ENCODE data around the gene GPC2.
"Not testable (repeated sequence)": the region's sequence is repeated elsewhere in the genome, so short reads cannot be mapped to it uniquely, and the experiment has no call there.

The GPC2 gene

DNA sequence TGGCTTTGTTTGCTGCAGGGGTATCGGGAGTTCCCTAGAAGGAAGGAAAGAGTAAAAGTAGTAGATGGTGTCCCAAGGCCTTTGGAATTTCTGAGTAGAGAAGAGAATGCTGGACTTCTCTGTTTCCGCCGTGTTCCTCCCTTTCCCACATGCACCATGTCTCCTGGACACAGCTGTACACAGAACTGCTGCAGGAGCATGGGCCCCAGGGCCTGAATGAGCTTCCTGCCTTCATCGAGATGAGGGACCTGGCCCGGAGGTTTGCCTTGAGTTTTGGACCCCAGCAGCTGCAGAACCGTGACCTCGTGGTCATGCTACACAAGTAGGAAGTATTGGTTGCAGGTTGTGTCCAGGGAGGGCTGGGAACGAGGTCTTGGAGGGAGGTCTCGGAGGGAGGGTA is 27.3 kb upstream of the GPC2 start:
- no peak for DNase-seq (ENCODE audit: low read depth)

DNA sequence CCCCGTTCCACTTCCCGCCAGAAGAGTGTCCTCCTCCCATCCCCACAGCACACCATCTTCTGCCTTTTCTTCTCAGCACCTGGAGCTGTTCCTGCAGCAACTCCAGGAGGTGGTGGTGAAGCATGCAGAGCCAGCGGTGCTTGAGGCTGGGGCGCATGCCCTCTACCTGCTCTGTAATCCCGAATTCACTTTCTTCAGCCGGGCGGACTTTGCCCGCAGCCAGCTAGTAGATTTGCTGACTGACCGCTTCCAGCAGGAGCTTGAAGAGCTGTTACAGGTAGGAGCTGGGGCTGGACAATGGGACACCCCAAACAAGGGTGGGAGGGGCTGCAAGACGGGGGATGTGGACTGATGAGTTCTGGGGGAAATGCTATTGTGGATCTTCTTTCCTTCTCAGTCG is 23.5 kb upstream of the GPC2 start:
- no peak for DNase-seq (ENCODE audit: low read depth)

DNA sequence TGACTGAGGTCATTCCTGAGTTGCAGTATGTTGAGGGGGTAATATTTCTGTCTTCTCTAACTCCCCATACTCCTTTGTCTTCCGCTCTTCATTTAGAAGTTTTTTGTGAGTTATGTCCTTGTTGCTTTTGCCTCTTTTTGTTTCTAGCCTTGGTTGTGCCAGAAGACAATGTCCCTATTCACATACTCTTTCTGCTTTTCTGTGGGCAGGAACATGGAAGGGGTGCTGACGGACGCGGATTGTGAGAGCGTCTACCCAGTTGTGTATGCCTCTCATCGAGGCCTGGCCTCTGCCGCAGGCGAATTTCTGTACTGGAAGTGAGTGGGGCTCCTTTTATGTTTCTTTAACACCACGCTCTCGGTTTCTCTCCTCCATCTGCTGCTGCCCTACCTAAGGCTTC is 21.1 kb upstream of the GPC2 start:
- no peak for DNase-seq (ENCODE audit: low read depth)

DNA sequence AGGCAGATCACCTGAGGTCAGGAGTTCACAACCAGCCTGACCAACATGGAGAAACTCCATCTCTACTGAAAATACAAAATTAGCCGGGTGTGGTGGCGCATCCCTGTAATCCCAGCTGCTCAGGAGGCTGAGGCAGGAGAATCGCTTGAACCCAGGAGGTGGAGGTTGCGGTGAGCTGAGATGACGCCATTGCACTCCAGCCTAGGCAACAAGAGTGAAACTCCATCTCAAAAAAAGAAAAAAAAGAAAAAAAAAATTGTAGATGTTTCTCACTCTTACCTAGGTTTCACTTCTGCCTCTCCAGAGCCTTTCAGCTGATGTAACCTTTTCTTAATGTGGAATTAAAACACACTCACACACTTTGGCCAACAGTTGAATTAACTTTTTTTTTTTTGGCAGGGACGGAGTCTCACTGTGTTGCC is 18.7 kb upstream of the GPC2 start:
- not testable (repeated sequence) for DNase-seq (ENCODE audit: low read depth)

DNA sequence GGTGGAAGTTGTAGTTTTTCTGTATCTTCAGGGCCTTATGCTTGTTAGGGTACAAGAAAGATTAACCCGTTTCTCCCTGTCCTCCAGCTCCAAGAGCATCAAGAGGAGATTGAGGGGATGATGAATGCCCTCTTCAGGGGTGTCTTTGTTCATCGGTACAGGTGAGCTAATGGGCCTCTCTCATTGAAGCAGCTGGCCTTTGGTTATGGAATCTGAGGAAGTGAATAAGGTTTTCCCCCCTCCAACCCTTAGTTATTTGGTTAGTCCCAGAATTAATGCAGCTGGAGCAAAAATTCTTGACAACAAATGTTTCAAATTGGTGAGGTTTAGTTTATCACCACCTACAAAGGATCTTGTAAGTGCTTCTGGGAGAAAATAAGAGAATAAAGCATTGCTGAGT is 18.0 kb upstream of the GPC2 start:
- DNase-seq (ENCODE audit: low read depth) = no peak

DNA sequence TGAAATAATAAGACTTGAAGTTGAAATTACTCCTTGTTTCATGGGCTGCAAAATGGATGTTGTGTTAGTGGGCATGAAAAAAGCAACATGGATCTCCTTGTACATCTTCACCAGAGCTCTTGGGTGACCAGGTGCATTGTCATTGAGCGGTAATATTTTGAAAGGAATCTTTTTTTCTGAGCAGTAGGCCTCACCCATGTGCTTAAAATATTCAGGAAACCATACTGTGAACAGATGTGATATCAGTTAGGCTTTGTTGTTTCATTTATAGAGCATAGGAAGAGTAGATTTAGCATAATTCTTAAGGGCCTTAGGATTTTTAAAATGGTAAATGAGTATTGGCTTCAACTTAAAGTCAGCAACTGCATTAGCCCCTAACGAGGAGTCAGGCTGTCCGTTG is 15.8 kb upstream of the GPC2 start:
- DNase-seq (ENCODE audit: low read depth) = no peak

DNA sequence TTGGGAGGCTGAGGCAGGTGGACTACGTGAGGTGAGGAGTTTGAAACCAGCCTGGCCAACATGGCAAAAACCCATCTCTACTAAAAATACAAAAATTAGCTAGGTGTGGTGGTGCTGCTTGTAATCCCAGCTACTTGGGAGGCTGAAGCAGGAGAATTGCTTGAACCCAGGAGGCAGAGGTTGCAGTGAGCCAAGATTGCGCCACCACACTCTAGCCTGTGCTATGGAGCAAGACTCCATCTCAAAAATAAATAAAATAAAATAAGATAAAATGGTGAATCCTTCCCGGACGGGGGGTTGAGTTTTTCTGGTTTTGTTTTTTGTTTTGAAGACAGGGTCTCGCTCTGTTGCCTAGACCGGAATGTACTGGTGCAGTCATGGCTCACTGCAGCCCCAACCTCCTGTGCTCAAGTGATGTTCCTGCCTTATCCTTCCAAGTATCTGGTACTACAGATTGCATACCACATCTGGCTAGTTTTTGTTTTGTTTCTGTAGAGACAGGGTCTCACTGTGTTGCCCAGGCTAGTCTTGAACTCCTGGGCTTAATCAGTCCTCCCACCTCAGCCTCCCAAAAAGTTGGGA is 15.2 kb upstream of the GPC2 start:
- DNase-seq (ENCODE audit: low read depth) = not testable (repeated sequence)

DNA sequence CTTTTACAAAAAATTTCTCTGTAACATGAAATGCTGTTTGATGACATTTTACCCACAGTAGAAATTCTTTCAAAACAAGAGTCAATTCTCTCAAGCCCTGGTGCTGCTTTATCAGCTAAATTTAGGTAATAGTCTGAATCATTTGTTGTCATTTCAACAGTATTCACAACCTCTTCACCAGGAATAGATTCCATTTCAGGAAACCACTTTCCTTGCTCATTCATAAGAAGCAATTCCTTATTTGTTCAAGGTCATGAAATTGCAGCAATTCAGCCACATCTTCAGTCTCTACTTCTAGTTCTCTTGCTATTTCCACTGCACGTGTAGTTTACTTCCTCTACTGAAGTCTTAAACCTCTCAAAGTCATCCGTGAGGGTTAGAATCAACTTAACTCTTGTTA is 14.6 kb upstream of the GPC2 start:
- no peak for DNase-seq (ENCODE audit: low read depth)

DNA sequence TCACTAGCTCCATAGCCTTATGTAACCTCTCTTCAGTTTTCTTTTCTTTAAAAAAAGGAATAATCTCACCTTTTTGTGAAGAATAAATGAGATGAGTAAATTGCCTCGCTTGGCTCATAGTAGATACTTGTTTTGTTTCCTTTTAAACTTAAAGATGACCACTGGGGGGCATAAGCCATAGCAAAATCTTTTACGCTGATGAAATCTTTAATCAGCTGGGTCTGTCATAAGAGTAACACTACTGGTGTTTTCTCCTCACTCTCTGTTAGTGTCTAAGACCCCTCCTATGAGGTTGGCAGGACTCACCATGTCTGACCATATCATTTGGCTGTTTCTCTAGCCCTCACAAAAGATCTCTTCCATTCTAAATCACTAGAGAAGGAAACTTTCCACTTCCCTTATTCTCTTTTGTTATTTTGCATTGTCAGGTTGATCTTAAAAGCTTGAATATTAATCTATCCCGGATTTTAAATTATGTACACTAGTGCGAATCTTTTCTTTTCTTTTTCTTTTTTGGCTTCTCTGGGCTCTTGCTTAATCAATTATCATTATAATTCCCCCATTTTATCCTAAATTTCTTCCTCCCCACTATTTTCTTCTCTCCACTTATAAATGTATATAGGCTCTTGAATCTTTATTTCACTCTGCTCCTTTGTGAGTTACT is 13.0 kb upstream of the GPC2 start:
- no peak for DNase-seq (ENCODE audit: low read depth)

DNA sequence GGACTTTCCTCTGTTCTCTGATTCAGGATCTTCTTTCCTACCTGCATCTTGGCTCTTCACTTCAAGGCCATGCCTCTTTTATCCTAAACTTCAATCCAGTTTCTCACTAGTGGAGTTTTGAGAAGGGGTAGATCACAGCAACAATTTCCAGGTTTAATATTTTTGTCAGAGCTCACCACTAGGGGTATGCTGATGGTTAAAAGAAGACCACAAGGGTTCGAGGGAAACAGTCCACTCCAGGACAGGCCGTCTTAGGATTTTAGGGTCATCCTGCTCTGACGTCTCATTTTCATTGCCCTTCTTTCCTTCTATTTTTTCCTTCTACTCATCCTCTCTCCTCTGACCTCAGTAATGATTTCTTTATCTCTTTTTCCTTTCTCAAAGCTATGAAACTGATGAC is 11.9 kb upstream of the GPC2 start:
- DNase-seq (ENCODE audit: low read depth) = no peak

DNA sequence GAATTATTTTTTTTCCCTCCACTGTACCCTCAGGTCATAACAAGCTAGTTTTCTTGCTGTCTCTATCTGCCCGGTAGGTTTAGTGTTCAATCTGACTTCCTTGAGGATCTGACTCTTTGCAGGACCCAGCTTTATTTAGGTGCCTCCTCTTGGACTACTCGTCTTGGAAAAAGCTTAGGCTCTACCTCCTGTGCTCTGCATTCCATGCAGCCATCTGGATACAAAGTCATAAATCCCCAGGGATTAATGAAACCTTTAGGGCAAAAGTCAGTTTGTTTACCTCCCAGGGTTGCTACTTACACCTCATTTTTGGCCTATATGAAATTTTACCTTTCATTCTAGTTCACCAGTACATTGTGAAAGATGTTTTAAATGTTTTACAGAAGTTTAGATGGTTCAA is 8.5 kb upstream of the GPC2 start:
- DNase-seq (ENCODE audit: low read depth) = no peak

DNA sequence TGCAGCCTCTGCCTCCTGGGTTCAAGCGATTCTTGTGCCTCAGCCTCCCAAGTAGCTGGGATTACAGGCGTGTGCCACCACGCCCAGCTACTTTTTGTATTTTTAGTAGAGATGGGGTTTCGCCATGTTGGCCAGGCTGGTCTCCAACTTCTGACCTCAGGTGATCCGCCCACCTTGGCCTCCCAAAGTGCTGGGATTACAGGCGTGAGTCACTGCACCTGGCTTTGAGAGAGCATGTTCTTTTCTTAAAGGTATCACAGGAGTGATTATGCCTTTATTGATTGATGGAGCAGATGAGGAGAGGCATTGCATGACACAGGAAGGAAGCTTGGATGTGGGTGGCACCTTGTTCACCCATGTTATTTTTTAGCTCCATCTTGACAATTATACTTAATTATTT is 5.9 kb upstream of the GPC2 start:
- DNase-seq (ENCODE audit: low read depth) = not testable (repeated sequence)

DNA sequence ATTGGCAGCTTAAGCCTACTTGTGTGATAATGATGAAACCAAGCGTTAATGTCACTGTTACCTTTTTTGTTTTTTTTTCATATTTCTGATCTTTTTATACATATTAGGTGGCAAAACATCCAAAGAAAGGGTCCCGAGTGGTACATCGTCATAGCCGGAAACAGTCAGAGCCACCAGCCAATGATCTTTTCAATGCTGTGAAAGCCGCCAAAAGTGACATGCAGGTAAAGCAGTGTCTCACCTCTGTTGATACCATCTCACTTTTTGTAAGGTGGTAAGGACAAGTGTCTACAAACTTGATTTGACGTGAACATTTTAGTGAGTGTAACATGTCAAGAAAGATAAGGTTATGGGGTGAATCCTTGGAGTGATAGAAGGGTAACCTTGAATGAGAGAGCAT is 5.4 kb upstream of the GPC2 start:
- DNase-seq (ENCODE audit: low read depth) = not testable (repeated sequence)

DNA sequence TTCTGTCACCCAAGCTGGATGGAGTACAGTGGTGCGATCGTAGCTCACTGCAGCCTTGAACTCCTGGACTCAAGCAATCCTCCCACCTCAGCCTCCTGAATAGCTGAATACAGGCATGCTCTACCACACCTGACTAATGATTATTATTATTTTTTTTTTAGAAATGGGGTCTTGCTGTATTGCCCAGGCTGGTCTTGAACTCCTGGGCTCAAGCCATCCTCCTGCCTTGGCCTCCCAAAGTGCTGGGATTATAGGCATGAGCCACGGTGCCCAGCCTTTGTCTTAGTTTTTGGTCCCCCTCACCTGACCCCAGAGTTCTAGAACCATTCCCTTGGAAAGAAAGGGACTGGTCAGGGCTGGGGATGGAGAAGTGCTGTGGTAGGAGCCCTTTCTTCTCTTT is 2.9 kb upstream of the GPC2 start:
- not testable (repeated sequence) for DNase-seq (ENCODE audit: low read depth)

DNA sequence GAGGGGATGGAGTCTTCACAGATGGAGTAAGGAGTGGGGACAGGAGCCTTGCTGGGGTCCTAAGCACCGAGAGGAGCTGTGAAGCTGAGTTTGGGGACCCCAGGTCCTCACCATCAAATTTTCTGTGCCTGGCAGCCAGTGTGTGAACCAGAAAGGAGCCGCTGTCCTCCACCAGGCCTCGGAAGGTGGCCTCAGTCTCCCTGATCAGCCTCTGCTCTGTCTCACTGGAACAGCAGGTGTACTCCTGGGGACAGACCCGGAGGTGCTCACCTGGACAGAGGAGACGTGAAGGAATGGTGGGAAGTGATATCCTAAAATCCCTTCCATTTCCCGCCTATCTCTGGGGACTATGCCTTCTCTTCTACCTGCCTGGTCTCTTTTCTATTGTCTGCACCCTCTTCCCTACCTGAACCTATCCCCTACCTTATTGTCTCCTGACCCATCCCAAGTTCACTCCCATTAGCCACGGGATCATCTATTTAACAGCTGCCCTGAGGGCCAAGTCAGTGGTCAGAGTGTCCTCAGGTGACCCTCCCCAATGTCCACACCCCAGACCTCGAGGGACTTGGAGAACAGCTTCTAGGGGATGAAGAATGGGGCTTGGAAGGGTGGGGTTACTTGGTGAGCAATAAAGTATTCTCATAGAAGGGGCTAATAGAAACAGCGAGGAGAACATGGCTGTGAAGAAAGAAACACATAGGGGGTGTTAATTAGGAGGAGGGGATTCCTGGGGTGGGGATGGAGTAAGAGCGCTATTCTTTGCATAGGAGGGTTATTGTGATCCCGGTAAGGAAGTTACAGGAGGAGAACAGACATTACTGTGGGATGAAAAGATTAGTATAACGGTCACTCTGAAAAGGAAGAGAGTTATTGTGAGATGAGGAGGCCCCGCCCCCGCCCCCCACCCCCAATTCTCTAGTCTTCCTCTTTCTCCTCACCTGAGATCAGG is 811 bp downstream of the GPC2 start:
- no peak for DNase-seq (ENCODE audit: low read depth)

DNA sequence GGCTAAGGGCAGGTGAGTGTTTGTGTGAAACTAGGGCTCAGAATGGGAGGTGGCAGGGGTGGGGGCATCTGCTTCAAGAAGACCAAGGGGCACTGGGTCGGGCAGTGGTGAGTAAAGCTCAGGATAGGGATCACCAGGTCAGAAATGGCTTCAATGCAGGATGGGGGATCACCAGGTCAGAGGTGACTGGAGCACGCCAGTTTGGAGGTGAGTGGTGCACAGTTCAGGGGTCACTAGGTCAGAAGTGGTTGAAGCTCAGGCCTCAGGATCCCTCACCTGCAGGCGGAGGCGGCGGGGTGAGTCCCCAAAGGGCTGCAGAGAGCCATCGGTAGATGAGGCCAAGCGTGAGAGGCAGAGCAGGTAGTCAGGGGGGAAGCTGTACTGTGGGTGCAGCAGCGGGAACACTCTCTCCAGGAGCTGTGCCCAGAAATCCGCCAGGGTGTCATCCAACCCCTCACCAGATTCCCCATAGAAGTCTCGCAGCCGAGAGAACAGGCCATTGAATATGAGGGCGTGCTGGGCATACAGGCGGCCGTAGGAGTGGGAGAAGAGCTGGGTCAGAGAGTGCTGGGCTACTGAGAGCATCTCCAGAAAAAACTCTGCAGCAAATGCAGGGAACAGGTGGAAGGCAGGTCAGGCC is 1.8 kb downstream of the GPC2 start:
- no peak for DNase-seq (ENCODE audit: low read depth)

DNA sequence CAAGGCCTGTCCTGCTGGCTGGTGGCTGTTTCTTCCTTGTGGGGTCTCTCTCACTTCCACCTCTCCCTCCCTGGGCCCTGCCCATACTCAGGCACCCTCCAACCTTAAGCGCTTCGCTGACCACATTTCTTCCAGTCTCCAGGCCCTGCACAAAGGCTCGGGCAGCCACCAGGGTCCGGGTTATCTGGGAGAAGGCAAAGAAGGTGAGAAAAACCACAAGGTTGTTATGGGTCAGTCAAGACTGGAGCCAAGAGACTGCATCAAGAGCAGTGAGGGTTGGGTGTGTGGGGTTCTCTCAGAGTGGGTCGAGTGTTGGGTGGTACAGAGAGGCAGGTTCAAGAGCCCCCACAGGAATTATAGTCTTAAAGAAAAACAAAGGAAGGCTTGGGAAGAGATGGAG is 2.6 kb downstream of the GPC2 start:
- no peak for DNase-seq (ENCODE audit: low read depth)

DNA sequence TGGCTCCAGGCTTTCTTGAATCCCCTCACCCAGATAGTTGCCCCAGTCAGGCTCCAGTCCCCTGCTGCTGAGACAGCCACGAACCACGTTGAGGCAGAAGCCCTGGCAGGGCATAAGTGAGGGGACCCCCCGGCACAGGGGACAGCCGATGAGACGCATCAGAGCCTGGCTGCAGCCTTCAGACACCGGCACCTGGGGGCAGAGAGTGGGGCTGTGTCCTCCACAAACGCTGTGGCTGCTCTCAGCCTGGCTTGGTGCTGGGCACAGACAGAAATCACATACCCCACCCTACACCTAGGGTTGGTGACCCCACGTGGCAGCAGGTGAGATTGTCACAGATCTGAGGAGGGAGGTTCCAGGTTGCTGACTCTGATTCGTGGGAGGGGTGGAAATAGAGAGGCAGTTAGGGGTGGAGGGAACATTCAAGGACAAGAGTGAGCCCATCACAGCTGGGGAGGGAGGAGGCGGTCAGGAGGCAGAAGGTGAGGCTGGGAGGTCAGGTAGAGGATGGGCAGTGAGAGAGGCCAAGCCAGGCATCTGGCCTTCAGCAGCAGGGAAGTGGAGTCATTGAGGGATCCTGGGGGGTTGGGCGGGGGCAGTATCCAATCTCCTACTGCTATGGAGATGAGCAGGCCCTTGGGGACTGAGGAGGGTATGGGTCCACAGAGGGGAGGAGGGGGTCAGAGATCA is 3.2 kb downstream of the GPC2 start:
- DNase-seq (ENCODE audit: low read depth) = no peak

DNA sequence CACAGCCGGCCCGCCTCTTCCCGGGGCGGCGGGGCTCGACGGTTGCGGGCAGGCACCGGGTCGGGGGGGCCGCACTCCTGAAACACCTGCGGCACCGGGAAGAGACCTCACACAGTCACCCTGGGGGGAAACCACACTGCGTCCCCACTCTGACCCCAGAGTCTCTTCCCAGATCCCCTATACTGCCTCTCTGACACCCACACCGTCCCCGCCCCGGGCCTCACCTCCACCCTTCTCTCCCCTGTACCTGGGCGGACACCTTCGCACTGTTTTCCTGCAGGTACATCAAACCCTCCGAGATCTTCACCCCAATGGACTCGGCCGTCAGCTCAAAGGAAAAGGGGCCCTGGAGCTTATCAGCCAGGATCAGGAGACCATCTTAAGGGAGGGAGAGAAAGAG is 5.3 kb downstream of the GPC2 start:
- no peak for DNase-seq (ENCODE audit: low read depth)

DNA sequence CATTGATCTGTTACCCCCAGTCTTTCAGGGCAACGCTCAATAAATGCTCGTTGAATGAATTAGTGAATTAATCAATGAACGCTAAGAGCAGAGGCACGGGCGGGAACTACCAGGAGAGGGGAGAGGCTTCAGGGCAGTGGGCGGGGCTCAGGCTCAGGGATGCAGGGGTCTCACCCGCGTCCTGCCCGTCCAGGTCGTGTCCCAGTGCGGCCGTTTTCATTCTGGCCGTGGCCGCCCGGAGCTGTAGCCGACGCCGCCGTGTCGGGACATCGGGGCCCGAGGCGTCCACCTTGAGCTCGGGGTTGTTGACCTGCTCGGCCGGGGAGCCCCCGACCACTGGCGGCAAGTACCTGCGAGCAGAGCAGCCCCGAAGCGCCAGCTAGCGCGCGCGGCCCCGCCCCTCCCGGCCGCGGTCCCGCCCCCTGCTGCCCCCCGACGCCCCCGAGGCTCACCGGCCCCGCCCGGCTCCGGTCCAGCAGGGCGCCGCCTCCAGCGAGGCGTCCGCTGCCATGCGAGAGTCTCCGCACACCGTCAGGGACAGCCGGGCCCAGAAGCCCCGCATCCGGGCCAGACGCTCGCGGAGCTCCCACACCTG is 6.0 kb downstream of the GPC2 start:
- DNase-seq (ENCODE audit: low read depth) = no peak

DNA sequence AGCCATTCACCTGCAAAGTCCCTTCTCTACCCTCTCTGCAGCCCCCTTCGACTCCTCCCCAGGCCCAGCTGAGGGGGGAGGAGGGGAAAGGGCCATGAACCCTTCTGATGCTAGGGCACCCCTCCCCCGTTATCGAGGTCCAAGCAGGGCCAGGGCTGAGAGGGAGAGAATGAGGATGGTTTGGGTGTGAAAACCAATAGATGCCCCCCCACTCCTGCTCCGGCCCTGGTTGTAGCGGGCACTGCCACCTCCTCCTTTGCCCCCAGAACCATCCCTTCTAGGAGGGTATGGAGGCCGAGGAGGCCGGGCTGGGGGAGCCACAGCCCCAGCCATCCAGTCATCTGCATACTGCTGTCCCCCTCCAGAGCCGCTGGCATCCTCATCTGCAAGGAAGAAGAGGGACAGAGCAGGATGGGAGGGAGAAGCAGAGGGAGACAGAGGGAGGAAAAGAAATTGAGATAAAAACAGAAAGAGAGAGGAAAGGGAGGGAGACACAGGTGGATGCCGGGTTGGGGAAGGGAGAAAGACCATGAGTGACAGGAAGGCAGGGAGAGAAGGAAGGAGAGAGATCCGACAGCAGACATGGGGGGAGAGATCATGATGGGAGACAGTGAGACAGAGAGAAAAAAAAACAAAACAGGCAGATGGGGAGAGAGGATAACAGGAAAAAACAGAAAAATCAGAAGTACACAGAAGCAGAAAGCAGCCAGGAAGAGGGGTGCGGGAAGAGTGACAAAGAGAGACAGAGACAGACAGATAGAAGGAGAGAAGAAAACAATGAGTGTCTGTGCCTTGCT is 6.9 kb downstream of the GPC2 start:
- no peak for DNase-seq (ENCODE audit: low read depth)

Measured in activated T-helper 1 cell treated with Interleukin-2 at 50 U/mL for 16 hours (primary cell).